Neuronal stem cell (in vitro differentiated cells): Measurements from ENCODE around the gene SLC25A33.

Experiments used
- DNase-seq: peaks from one replicate; pipeline ENCODE4 v3.0.0-alpha.2; 2013; ENCODE audit warnings: low spot score
- H2AFZ ChIP-seq: one replicate; pipeline ENCODE4 v1.6.1; 2013; ENCODE audit warnings: mild to moderate bottlenecking, low read length, inconsistent platforms
- H2AK5ac ChIP-seq: 2 replicates; pipeline ENCODE4 v1.6.1; 2013; ENCODE audit warnings: low read depth, mild to moderate bottlenecking, inconsistent platforms, low read length, moderate library complexity, mixed read lengths
- H2BK120ac ChIP-seq: 2 replicates; pipeline ENCODE4 v1.6.1; 2013; ENCODE audit warnings: low read depth, mild to moderate bottlenecking, inconsistent platforms, low read length, moderate library complexity, mixed read lengths
- H2BK12ac ChIP-seq: one replicate; pipeline ENCODE4 v1.6.1; 2013; ENCODE audit warnings: low read length, inconsistent platforms
- H2BK15ac ChIP-seq: 2 replicates; pipeline ENCODE4 v1.6.1; 2013; ENCODE audit warnings: mild to moderate bottlenecking, low read length, inconsistent platforms, mixed read lengths
- H2BK5ac ChIP-seq: one replicate; pipeline ENCODE4 v1.6.1; 2013; ENCODE audit warnings: inconsistent platforms, mild to moderate bottlenecking, low read length, moderate library complexity
- H3K14ac ChIP-seq: one replicate; pipeline ENCODE4 v1.6.1; 2013; ENCODE audit warnings: low read length, inconsistent platforms
- H3K18ac ChIP-seq: 2 replicates; pipeline ENCODE4 v1.6.1; 2013; ENCODE audit warnings: low read length, inconsistent platforms
- H3K23ac ChIP-seq: 2 replicates; pipeline ENCODE4 v1.6.1; 2013; ENCODE audit warnings: low read depth, mild to moderate bottlenecking, mixed read lengths, low read length, inconsistent platforms; ENCODE audit not compliant: poor library complexity
- H3K27ac ChIP-seq: replicated peaks from 3 replicates; pipeline ENCODE4 v1.5.1; 2013; ENCODE audit warnings: low read length, inconsistent platforms
- H3K27me3 ChIP-seq, 3 experiments: 2 replicates each; pipeline ENCODE4 v1.6.1; 2013; ENCODE audit warnings: low read length in 3 of 3, mild to moderate bottlenecking in 2 of 3, inconsistent platforms in 1 of 3, low read depth in 1 of 3, mixed read lengths in 1 of 3, moderate library complexity in 1 of 3; ENCODE audit not compliant: control insufficient read depth in 3 of 3, insufficient read depth in 3 of 3
- H3K36me3 ChIP-seq, 2 donors: replicated peaks in 1 of 2; 2 replicates each; pipeline ENCODE4 v1.6.1; 2013; ENCODE audit warnings: low read length in 2 of 2; ENCODE audit not compliant: control insufficient read depth in 2 of 2, insufficient read depth in 2 of 2
- H3K4ac ChIP-seq: 2 replicates; pipeline ENCODE4 v1.6.1; 2013; ENCODE audit warnings: inconsistent platforms, mild to moderate bottlenecking, low read length, moderate library complexity
- H3K4me1 ChIP-seq, 2 donors: 1 replicate in 1 of 2; 2 replicates in 1 of 2; pipeline ENCODE4 v1.6.1; 2013; ENCODE audit warnings: low read length in 2 of 2, low read depth in 1 of 2; ENCODE audit not compliant: control insufficient read depth in 2 of 2, insufficient read depth in 1 of 2
- H3K4me2 ChIP-seq: one replicate; pipeline ENCODE4 v1.6.1; 2013; ENCODE audit warnings: mild to moderate bottlenecking, low read length, inconsistent platforms; ENCODE audit not compliant: insufficient read depth, poor library complexity, severe bottlenecking
- H3K4me3 ChIP-seq, 2 donors: 2 replicates each; pipeline ENCODE4 v1.5.1; 2013; ENCODE audit warnings: low read length in 2 of 2, mild to moderate bottlenecking in 2 of 2, inconsistent platforms in 1 of 2, moderate library complexity in 1 of 2
- H3K79me1 ChIP-seq: one replicate; pipeline ENCODE4 v1.6.1; 2013; ENCODE audit warnings: low read depth, mild to moderate bottlenecking, inconsistent platforms, low read length, moderate library complexity
- H3K9ac ChIP-seq: one replicate; pipeline ENCODE4 v1.6.1; 2013; ENCODE audit warnings: mild to moderate bottlenecking, low read depth, low read length, inconsistent platforms; ENCODE audit not compliant: poor library complexity
- H3K9me3 ChIP-seq, 2 donors: replicated peaks in 1 of 2; 2 replicates each; pipeline versions ENCODE3 to v1.6.1; 2013; ENCODE audit warnings: low read length in 2 of 2, mild to moderate bottlenecking in 2 of 2, inconsistent platforms in 1 of 2, low read depth in 1 of 2, mixed read lengths in 1 of 2, moderate library complexity in 1 of 2; ENCODE audit not compliant: control insufficient read depth in 2 of 2, insufficient read depth in 1 of 2
- H4K8ac ChIP-seq: one replicate; pipeline ENCODE4 v1.6.1; 2013; ENCODE audit warnings: low read depth, mild to moderate bottlenecking, inconsistent platforms, low read length, moderate library complexity
- H4K91ac ChIP-seq: one replicate; pipeline ENCODE4 v1.6.1; 2013; ENCODE audit warnings: low read length, low read depth, mild to moderate bottlenecking, inconsistent platforms; ENCODE audit not compliant: poor library complexity
- WGBS, 2 donors: extraction: QIAGEN DNeasy Blood & Tissue Kit; methylation state at CpG; one replicate each; pipeline ENCODE4 v1.1.7; 2013; ENCODE audit warnings: missing lambda C conversion rate in 2 of 2, mixed read lengths in 1 of 2; ENCODE audit not compliant: insufficient read length in 2 of 2, insufficient replicate concordance in 1 of 2; ENCODE audit errors: extremely low coverage in 2 of 2; 5-methylcytosine and 5-hydroxymethylcytosine counted together

The SLC25A33 gene

DNA sequence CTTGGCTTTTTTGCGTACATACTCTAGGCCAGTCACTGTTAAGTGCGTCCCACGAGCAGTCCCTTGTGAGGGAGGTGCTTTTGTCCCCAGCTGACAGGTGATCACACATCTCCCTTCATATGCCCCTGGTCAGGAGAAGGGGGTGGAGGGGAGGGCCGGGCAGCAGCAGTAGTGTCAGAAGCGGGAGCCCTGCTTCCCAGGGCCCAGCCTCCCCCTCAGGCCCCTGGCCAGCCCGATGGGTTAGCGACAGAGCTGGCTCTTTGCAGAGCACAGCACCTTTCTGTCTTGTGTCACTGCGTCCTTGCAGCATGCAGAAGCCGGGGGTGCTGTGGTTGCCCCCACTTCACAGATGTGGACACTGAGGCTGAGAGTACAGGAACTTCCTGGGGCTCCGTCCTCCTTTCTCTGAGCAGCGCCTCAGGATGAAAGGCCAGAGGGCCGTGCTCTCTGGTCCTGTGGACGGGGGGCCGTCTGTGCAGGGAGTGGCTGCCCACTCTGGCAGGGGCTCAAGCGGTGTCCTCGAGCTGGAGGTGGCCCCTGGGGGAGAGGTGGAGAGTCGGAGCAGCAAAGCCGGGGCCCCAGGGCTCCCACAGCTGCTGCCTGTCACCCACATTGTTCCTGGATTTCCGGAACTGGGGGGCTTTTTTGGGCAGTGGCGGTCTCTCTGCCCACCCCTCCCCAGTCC lies 55.3 kb downstream of the SLC25A33 start:
- H3K27me3 ChIP-seq = no peaks in the 10 kb centered on the region
- H3K14ac ChIP-seq = peak overlapping the region; percentile 47
- no peak overlapping the region for H4K8ac ChIP-seq
- peak overlapping the region; percentile 86 for H3K23ac ChIP-seq
- peak overlapping the region; percentile 15 for H3K18ac ChIP-seq
- no peak for DNase-seq
- peak overlapping the region; percentile 68 for H3K27ac ChIP-seq
- H3K4ac ChIP-seq = no peak overlapping the region
- H3K36me3 ChIP-seq = peaks cover 15 to 45% of the 10 kb centered on the region in 2 donors
- H2BK15ac ChIP-seq = peak overlapping the region; percentile 99
- no peaks in the 10 kb centered on the region for H3K9me3 ChIP-seq
- H3K4me1 ChIP-seq = peaks cover 48 to 53% of the 10 kb centered on the region in 2 donors
- no peak overlapping the region for H3K4me3 ChIP-seq
- H3K4me2 ChIP-seq = peak overlapping the region; percentile 18
- H3K9ac ChIP-seq = no peak overlapping the region
- no peak overlapping the region for H2AFZ ChIP-seq
- peak overlapping the region; percentile 99 for H2BK12ac ChIP-seq
- H2AK5ac ChIP-seq = peak overlapping the region; percentile 91
- no peak overlapping the region for H2BK120ac ChIP-seq
- H2BK5ac ChIP-seq = peak overlapping the region; percentile 97
- no CpG with 5 or more reads among the region's 20 CpGs for WGBS, 2 donors
- H4K91ac ChIP-seq = no peak overlapping the region
- H3K79me1 ChIP-seq = peaks cover 55% of the 10 kb centered on the region

GRCh38 chr1:9595156-9595967 lies 56.1 kb downstream of the SLC25A33 start:
- Histone ChIP-seq H3K9me3 (no peaks in the 10 kb centered on the region), H3K4me3 (no peak overlapping the region), H2BK120ac (no peak overlapping the region), H3K27ac (no peak overlapping the region), H4K8ac (no peak overlapping the region), H2AFZ (no peak overlapping the region), H2BK5ac (peak overlapping the region; percentile 97), H3K4ac (no peak overlapping the region), H2AK5ac (peak overlapping the region; percentile 91), H4K91ac (no peak overlapping the region), H3K79me1 (peaks cover 48% of the 10 kb centered on the region), H3K9ac (no peak overlapping the region), H3K4me1 (peaks cover 41 to 46% of the 10 kb centered on the region in 2 donors), H3K23ac (no peak overlapping the region), H3K36me3 (peaks cover 20 to 46% of the 10 kb centered on the region in 2 donors), H2BK12ac (no peak overlapping the region), H3K14ac (peak overlapping the region; percentile 17), H3K27me3 (no peaks in the 10 kb centered on the region), H3K18ac (peak overlapping the region; percentile 62), H2BK15ac (no peak overlapping the region), H3K4me2 (no peak overlapping the region)
- DNase-seq = no peak
- WGBS, 2 donors = no CpG with 5 or more reads among the region's 17 CpGs

DNA sequence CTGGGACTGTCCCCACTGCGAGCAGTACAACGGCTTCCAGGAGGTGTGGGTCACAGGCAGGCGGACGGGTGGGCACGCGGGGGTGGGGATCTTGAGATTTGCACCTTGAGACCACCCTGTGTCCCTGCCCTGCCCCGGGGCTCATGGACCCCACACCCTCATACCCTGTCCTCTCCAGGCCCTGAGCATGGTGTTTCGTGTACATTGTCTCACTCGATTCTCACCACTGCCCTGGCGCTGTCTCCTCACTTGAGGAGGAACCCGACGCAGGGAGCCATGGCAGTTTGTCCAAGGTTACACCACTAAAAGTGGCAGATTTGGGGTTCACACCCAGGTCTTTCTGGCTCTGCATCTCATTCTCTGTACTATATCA lies 56.7 kb downstream of the SLC25A33 start:
- Histone ChIP-seq H2BK12ac (no peak overlapping the region), H3K27me3 (no peaks in the 10 kb centered on the region), H2BK15ac (no peak overlapping the region), H4K91ac (no peak overlapping the region), H2BK5ac (no peak overlapping the region), H4K8ac (peak overlapping the region; percentile 48), H3K4me3 (no peak overlapping the region), H2BK120ac (no peak overlapping the region), H3K4me1 (peaks cover 36 to 40% of the 10 kb centered on the region in 2 donors), H3K23ac (no peak overlapping the region), H3K14ac (no peak overlapping the region), H3K27ac (no peak overlapping the region), H3K36me3 (peaks cover 20 to 46% of the 10 kb centered on the region in 2 donors), H3K9me3 (no peaks in the 10 kb centered on the region), H3K18ac (no peak overlapping the region), H2AK5ac (peak overlapping the region; percentile 77), H3K79me1 (peaks cover 45% of the 10 kb centered on the region), H3K4me2 (no peak overlapping the region), H2AFZ (no peak overlapping the region), H3K4ac (no peak overlapping the region), H3K9ac (no peak overlapping the region)
- no peak for DNase-seq
- WGBS, 2 donors = no CpG with 5 or more reads among the region's 12 CpGs
